ENCODE measurements around the gene LRRC75A. TPM values are rescaled to one million over a fixed set of nuclear protein-coding genes. Genes with fewer than 3 reads are reported as not detected.

The LRRC75A gene
- total RNA-seq, 1 donor from 2014 or later, result 1.8 TPM

GRCh38 chr17:16504984-16505383 is 13.0 kb upstream of the LRRC75A start:
- Mint-ChIP-seq H3K4me1 (ENCODE audit: unreplicated experiment) (no peaks in the 10 kb centered on the region), H3K9me3 (ENCODE audit: unreplicated experiment) (no peaks in the 10 kb centered on the region), H3K27me3 (ENCODE audit: unreplicated experiment) (peaks cover 17% of the 10 kb centered on the region), H3K36me3 (ENCODE audit: unreplicated experiment) (no peaks in the 10 kb centered on the region), H3K27ac (ENCODE audit: unreplicated experiment) (no peak overlapping the region), H3K4me3 (ENCODE audit: unreplicated experiment) (no peak overlapping the region)
- DNase-seq (ENCODE audit: extremely low spot score, unreplicated experiment), result no peak
- TF ChIP-seq, protein P1, sequence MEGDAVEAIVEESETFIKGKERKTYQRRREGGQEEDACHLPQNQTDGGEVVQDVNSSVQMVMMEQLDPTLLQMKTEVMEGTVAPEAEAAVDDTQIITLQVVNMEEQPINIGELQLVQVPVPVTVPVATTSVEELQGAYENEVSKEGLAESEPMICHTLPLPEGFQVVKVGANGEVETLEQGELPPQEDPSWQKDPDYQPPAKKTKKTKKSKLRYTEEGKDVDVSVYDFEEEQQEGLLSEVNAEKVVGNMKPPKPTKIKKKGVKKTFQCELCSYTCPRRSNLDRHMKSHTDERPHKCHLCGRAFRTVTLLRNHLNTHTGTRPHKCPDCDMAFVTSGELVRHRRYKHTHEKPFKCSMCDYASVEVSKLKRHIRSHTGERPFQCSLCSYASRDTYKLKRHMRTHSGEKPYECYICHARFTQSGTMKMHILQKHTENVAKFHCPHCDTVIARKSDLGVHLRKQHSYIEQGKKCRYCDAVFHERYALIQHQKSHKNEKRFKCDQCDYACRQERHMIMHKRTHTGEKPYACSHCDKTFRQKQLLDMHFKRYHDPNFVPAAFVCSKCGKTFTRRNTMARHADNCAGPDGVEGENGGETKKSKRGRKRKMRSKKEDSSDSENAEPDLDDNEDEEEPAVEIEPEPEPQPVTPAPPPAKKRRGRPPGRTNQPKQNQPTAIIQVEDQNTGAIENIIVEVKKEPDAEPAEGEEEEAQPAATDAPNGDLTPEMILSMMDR (IDR thresholded peaks at IDR 0.05), result no peak

GRCh38 chr17:16496820-16497489 is 5.0 kb upstream of the LRRC75A start:
- TF ChIP-seq, protein P1 (IDR thresholded peaks at IDR 0.05), result no peak
- Mint-ChIP-seq H3K9me3 (ENCODE audit: unreplicated experiment) (no peaks in the 10 kb centered on the region), H3K4me1 (ENCODE audit: unreplicated experiment) (peaks cover 2% of the 10 kb centered on the region), H3K4me3 (ENCODE audit: unreplicated experiment) (no peak overlapping the region), H3K27ac (ENCODE audit: unreplicated experiment) (no peak overlapping the region), H3K27me3 (ENCODE audit: unreplicated experiment) (peaks cover 61% of the 10 kb centered on the region), H3K36me3 (ENCODE audit: unreplicated experiment) (no peaks in the 10 kb centered on the region)
- DNase-seq (ENCODE audit: extremely low spot score, unreplicated experiment), result no peak

GRCh38 chr17:16495980-16496819 is 4.2 kb upstream of the LRRC75A start:
- DNase-seq (ENCODE audit: extremely low spot score, unreplicated experiment), result no peak
- H3K4me1 Mint-ChIP-seq (ENCODE audit: unreplicated experiment), result peaks cover 2% of the 10 kb centered on the region
- peaks cover 60% of the 10 kb centered on the region for H3K27me3 Mint-ChIP-seq (ENCODE audit: unreplicated experiment)
- no peaks in the 10 kb centered on the region for H3K9me3 Mint-ChIP-seq (ENCODE audit: unreplicated experiment)
- TF ChIP-seq, protein P1 (IDR thresholded peaks at IDR 0.05), result no peak
- H3K4me3 Mint-ChIP-seq (ENCODE audit: unreplicated experiment), result no peak overlapping the region
- no peak overlapping the region for H3K27ac Mint-ChIP-seq (ENCODE audit: unreplicated experiment)
- H3K36me3 Mint-ChIP-seq (ENCODE audit: unreplicated experiment), result no peaks in the 10 kb centered on the region

GRCh38 chr17:16495561-16495960 is 3.6 kb upstream of the LRRC75A start:
- no peaks in the 10 kb centered on the region for H3K9me3 Mint-ChIP-seq (ENCODE audit: unreplicated experiment)
- no peak for DNase-seq (ENCODE audit: extremely low spot score, unreplicated experiment)
- no peak overlapping the region for H3K27ac Mint-ChIP-seq (ENCODE audit: unreplicated experiment)
- peaks cover 56% of the 10 kb centered on the region for H3K27me3 Mint-ChIP-seq (ENCODE audit: unreplicated experiment)
- H3K4me1 Mint-ChIP-seq (ENCODE audit: unreplicated experiment), result peaks cover 5% of the 10 kb centered on the region
- H3K4me3 Mint-ChIP-seq (ENCODE audit: unreplicated experiment), result no peak overlapping the region
- TF ChIP-seq, protein P1 (IDR thresholded peaks at IDR 0.05), result no peak
- H3K36me3 Mint-ChIP-seq (ENCODE audit: unreplicated experiment), result no peaks in the 10 kb centered on the region

- peaks cover 52% of the 10 kb centered on the region for H3K27me3 Mint-ChIP-seq (ENCODE audit: unreplicated experiment)
- no peaks in the 10 kb centered on the region for H3K36me3 Mint-ChIP-seq (ENCODE audit: unreplicated experiment)
- peaks cover 5% of the 10 kb centered on the region for H3K4me1 Mint-ChIP-seq (ENCODE audit: unreplicated experiment)
- no peak overlapping the region for H3K4me3 Mint-ChIP-seq (ENCODE audit: unreplicated experiment)
- TF ChIP-seq, protein P1 (IDR thresholded peaks at IDR 0.05), result no peak
- no peak overlapping the region for H3K27ac Mint-ChIP-seq (ENCODE audit: unreplicated experiment)
- H3K9me3 Mint-ChIP-seq (ENCODE audit: unreplicated experiment), result no peaks in the 10 kb centered on the region
- no peak for DNase-seq (ENCODE audit: extremely low spot score, unreplicated experiment)
Observed at GRCh38 chr17:16494059-16494458, 2.1 kb upstream of the LRRC75A start.
